Eye (tissue), 1 donor: Measurements from ENCODE around the gene GLT1D1.

Experiments
- DNase-seq: peaks from one replicate; pipeline ENCODE4 v3.0.0-alpha.2; 2015

The GLT1D1 gene

DNA sequence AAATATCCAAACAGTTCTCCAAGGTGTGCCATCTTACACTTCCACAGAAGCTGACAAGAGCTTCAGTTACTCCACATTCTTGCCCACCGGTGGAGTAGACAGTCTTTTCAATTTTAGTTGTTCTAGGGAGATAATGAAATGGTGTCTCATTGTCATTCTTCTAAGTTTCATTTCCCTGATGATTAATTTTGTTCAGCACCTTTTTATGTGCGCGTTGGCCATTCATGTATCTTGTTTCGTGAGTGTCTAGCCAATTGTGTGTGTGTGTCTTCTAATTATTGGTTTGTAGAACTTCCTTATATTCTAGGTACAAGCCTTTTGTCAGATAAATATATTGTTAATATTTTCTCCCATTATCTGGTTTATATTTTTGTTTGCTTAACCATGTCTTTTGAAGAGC, 63.1 kb downstream of the GLT1D1 start:
- no peak for DNase-seq

DNA sequence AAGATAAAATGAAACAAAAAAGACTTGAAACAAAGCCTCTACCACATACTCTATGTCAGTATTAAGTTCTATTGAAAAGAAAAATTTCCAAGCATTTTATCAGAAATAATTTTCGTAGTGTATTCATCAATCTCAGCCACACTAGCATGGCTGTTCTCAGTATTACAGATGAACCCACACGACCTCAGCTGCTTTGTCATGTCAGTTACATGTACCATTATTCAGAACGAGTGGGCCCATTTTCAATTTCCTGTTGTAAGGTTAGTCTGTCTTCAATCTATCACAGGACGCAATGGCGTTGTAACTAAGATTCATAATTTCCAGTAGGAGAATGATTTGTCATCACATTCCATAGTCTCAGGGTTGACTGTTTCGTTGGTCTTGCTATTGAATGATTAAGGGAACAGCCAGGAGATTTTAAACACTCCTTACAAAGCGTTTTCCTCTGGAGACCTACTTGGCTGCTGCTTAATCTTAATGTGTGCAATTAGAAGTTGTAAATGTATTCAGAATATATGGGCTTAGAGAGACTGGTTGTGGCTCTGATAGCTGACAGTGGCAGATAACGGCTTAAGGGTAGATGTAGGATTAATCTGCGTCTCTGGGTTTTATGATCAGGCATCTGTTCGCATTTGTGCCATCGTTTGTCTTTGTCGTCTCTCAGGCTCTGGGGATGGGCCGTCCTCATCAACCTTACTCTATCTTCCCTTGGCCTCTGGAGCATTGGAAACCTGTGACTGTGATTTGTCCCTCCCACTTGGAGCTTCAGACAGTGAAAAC, 65.4 kb downstream of the GLT1D1 start:
- no peak for DNase-seq

GRCh38 chr12:128920468-128920867, 67.2 kb downstream of the GLT1D1 start:
- no peak for DNase-seq

GRCh38 chr12:128928361-128928760, 75.1 kb downstream of the GLT1D1 start:
- DNase-seq = no peak

GRCh38 chr12:128929057-128929456, 75.8 kb downstream of the GLT1D1 start:
- DNase-seq = no peak

GRCh38 chr12:128930606-128931005, 77.3 kb downstream of the GLT1D1 start:
- peak; percentile 85 for DNase-seq

DNA sequence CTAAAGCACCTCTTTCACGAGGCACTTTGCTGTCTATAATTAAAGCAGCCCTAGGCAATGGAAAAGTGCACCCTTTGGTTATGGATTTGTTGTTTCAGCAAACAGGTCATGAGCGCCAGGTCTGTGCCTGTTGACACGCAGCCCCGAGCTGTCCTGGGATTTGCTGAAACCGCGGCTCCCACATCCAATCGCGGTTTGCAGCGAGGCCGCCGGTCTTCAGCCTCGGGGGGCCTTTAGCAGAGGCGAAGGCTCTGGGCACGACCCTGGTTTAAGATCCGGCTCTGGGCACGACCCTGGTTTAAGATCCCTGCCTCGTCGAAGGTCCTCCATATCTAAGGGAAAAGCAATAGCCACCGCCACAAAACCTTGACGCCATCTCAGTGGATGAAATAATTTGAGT, 79.2 kb downstream of the GLT1D1 start:
- peak; percentile 49 for DNase-seq

GRCh38 chr12:128933039-128933438, 79.8 kb downstream of the GLT1D1 start:
- DNase-seq = no peak

DNA sequence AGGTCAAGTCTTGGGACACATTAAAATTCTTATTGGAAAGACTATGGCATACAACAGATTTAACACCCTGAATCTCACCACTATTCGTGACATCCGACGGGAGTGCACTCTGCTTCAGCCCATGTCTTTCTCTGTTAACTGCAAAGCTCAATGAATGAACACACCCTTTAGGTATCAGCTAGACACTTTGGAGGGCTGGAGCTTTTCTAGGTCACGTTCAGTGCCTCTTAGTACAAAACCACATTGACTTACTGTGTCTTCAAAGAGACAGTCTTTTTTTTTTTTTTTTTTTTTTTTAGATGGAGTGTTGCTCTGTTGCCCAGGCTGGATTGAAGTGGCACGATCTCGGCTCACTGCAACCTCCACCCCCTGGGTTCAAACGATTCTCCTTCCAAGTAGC, 80.6 kb downstream of the GLT1D1 start:
- no peak for DNase-seq

DNA sequence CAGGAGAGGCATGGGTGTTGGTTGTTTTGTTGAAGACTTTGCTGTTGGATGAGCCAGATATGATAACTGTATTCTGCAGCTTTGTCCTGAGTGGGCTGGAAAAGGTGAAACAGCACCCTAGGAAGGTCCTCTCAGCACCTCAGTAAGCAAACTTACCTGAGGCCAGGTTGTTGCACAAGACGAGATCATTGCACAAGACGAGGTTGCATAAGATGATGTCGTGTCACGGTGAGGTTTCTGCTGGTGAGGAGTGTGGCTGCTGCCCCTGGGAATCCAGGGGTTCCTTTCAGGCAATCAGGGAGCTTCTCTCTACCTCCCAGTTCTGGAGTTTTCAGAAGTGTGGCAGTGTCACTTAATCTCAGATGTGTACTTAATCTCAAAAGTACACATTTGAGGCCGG, 85.6 kb downstream of the GLT1D1 start:
- DNase-seq = no peak

DNA sequence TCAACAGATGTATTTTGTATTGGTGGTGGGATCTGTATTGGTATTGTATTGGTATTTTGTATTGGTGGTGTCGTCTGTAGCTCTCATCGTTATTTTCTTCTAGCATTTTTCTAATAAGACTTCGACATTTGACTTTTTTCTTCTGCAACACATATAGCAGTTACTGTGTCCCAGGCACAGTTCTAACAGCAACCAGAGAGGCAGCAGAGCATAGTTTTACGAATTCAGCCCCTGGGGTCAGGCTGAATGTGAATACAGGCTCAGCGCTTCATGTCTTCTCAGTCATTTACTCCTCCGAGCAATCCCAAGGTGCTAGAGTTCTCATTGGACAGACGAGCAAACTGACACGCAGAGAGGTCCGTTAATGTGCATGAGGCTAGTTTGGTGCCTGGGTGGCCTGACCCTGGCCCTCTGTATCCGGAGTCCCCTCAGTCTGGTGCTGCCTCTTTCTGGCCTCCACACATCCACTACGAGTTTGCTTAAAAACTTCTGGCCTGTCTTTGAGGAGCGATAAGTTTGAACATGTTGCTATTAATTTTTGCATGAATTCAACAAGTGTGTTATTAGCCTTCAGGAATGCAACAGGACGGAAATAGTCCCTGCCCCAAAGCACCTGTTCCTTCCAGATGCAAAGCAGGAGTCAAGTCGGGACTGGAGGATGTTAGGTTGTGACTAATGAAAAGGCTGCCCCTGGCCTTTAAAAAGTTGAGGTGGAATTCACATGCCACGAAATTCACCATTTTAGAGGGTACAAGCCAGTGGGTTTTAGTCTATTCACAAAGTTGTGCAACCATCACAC, 87.0 kb downstream of the GLT1D1 start:
- DNase-seq = no peak

DNA sequence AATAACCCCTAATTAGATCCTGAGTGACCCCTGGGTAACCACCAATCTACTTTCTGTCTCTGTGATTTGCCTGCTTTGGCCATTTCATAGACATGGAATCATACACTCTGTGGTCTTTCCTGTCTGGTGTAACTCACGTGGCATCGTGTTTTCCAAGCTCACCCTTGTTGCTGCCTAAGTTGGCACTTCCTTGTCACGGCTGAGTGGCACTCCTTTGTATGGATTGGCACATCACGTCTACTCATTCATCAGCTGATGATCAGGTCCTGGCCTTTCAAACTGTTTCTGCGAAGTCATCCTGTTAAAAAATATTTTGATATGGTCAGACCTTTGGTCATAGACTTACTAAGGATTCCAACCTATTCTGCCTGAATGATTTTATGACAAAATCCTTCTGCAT, 87.7 kb downstream of the GLT1D1 start:
- DNase-seq = no peak

DNA sequence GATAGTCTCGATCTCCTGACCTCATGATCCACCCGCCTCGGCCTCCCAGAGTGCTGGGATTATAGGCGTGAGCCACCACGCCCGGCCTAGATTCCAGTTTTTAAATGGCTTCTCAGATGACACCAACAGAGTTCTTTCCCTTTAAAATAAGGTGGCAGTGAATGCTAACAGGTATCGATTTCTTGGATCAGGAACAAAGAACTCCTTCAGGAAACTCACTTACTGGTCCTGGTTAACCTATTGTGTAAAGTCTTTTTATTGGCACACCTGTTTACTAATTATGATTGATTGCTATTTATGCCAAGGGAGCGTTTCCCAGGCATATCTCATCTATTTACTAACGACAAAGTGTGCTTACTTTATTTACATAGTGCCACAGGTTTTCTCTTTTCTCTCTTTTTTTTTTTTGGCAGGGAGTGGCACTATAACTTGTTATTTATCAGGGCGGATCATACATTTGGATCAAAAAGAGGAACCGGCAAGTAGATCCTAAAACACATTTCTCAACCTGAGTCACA, 89.7 kb downstream of the GLT1D1 start:
- DNase-seq = no peak

DNA sequence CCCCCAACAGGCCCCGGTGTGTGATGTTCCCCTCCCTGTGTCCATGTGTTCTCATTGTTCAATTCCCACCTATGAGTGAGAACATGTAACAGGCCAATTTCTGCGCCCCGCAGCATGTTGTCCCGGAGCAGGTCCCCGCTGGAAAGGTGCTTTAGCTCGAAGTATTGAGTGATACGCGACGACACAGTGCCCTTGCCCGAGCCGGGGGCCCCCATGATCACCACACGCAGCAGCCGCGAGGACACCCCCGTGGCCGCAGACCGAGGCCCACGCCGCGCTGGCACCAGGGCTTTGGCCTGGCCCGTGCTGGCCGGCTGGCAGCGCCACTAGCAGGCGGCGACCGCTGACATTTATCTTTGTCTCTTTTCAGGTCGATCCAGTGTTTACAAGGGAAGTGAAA, 91.7 kb downstream of the GLT1D1 start:
- no peak for DNase-seq

DNA sequence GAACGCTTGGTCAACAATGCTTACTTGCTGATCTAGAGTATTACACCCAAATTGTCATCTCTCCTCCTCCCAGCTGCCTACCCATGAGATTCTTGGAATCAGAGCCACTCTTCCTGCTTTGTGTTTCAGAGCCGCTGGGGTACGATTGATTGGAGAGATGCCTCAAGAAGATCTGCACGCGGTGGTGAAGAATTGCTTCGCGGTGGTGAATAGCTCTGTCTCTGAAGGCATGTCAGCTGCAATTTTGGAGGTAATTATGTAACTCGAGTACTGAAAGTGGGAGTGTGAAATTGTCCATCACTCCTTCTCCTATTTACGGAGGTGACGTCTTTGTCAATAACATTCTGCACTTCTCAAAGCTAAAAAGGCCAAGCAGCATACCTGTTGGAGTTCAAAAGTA, 93.9 kb downstream of the GLT1D1 start:
- peak; percentile 41 for DNase-seq

GRCh38 chr12:128949086-128949485, 95.8 kb downstream of the GLT1D1 start:
- DNase-seq = peak; percentile 93

DNA sequence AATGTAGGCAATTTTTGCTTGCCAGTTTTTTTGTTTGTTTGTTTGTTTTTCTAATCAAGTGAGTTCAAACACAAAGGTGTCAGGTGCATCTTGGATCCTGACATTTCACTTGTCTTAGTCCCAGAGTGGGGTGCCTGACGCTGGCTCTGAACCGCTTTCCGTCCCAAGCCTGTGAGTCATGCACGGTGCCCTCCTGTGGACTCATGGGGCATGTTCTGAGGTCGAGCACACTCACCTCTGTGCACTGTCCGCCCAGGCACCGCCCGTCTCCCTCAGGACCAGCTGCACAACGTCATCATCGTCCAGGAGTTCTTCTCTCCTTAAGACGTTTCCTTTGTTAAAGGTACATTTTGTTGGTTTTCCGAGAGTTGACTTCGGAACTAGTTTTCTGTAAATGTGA, 98.2 kb downstream of the GLT1D1 start:
- DNase-seq = no peak

DNA sequence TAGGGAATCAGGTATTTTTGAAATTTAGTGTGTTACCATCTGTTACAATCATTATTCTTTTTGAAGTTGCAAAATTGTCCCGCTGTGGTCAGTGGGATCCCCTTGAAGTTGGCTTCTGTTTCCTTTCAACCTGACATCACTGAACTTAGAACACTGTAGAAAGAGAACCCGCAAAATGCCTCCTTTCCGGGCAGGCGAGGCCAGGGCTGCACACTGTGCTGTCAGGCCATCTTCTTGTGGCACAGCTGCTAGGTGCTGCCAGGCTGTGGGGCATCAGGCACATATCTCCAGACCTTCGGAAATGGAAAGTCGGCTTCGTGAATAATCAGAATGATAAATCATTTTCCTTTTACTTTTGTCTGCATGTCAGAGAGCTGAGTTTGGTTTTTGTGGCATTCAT, 103.5 kb downstream of the GLT1D1 start:
- DNase-seq = no peak

GRCh38 chr12:128959901-128960300, 106.6 kb downstream of the GLT1D1 start:
- no peak for DNase-seq

- DNase-seq = no peak
These were observed 108.1 kb downstream of the GLT1D1 start for GRCh38 chr12:128961308-128961902.

DNA sequence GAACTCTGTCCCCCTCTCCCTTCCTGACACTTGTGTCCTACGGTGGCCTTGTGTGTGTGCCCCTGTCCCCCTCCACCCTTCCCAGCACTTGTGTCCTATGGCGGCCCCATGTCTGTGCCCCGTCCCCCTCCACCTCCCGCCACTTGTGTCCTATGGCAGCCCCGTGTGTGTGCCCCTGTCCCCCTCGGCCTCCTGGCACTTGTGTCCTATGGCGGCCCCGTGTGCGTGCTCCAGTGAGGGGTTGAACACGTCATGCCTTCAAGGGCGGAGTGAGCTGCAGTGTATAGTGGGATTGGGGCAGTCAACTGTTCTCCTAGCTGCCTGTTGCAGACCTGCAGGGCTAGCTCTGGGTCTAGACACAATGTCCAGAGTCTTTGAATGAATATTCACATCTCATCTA, 108.7 kb downstream of the GLT1D1 start:
- no peak for DNase-seq

GRCh38 chr12:128966203-128966810, 113.0 kb downstream of the GLT1D1 start:
- no peak for DNase-seq

- no peak for DNase-seq
These were observed 115.4 kb downstream of the GLT1D1 start for GRCh38 chr12:128968668-128969067.
